NCI-H460 (cell line): ENCODE data around the gene UNC13C. TPM values are rescaled to one million over a fixed set of nuclear protein-coding genes. Genes with fewer than 3 reads are reported as not detected.

Experiments used
- DNase-seq: peaks from one replicate; pipeline ENCODE4 v3.0.0-alpha.2; 2016; ENCODE audit warnings: low read depth; ENCODE audit errors: extremely low read depth
- total RNA-seq: library from RNA; depleted of rRNA; stranded (reverse); fragments of >200 nt; shearing (Covaris generic); gene quantifications from 2 replicates; pipeline ENCODE4 v1.2.3, GENCODE V29; 2014

The UNC13C gene
- total RNA-seq, 1 experiment from 2014 or later: not detected

DNA sequence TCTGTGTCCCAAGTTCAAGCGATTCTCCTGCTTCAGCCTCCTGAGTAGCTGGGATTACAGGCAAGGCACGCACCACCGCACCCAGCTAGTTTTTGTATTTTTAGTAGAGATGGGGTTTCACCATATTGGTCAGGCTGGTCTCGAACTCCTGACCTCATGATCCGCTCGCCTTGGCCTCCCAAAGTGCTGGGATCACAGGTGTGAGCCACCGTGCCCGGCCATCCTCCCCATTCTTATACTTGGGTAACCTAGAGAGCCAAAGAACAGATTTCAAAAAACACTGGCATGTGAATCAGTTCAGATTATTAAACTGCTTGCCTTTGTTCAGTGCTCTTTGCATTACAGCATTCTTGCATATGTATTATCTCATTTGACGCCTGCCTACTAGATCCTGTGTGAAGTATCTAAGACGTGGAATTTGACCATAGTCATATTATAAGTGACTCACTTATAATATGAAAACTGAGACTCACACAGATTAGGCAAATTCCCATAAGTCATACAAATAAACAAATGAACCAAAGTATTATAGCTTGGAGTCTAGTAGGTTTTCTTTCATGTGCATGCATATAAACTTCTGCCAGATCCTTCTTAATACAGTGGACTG is 123.5 kb downstream of the UNC13C start:
- DNase-seq: peak; percentile 17

DNA sequence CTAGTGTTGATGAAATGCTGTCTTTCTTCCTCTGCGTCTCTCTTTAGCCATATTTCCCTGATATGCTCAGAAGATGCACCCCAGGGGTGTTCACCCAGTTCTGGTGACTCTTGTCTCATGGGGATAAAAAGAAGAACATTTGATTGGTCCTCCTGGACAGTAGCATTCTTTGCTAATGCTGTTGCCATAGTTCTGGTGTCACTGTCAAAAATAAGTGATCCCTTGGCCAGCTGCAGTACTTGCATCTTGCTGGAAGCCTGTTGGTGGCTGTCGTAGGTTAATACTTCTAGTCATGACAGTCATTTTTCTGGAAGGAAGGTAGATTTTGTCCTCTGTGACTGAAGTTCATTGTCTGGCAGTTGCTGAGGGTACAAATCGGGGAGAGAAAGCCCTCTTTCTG is 124.5 kb downstream of the UNC13C start:
- DNase-seq: no peak

DNA sequence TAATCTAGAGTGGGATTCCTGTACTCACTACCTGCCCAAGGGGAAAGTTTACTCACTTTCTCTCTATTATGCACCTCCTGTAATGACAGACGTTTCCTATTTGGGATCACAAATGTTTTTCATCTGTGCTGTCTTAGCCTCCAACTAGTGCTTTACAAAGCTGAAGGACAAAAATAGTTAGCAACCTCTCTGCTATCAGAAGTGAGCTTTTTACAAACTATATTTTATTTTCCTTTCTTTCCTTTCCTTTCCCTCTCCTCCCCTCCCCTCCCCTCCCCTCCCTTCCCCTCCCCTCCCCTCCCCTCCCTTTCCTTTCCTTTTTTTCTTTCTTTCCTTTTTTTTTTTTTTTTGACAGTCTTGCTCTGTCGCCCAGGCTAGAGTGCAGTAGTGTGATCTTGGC is 130.8 kb downstream of the UNC13C start:
- DNase-seq: no peak

GRCh38 chr15:54119051-54119450 is 140.8 kb downstream of the UNC13C start:
- DNase-seq: no peak

- no peak for DNase-seq
Observed at GRCh38 chr15:54120949-54121463, 142.8 kb downstream of the UNC13C start.

DNA sequence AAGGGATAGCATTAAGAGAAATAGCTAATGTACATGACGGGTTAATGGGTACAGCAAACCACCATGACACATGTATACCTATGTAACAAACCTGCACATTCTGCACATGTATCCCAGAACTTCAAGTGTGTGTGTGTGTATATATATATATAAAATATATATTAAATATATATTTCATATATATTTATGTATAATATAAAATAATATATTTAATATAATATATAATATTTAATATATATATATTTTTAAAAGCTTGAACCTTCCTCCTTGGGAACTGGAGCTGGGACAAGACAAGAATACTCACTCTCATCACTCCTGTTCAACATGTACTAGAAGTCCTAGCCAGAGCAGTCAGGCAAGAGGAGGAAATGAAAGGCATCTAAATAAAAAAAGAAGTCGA is 149.3 kb downstream of the UNC13C start:
- DNase-seq: no peak

DNA sequence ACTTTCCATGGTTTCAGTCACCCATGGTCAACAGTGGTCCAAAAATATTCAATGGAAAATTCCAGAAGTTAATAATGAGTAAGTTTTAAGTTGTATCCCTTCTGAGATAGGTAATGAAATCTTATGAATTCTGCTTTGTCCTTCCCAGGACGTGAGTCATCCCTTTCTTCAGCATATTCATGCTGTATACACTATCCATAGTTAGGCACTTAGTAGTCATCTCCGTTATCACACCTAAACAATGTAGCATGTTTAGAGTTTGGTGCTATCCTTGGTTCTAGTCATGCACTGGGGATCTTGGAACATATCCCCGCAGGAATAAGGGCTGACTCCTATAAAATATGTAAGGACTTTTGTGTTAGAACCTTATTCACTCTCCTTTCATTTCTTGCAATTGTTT is 153.2 kb downstream of the UNC13C start:
- DNase-seq: peak; percentile 30

DNA sequence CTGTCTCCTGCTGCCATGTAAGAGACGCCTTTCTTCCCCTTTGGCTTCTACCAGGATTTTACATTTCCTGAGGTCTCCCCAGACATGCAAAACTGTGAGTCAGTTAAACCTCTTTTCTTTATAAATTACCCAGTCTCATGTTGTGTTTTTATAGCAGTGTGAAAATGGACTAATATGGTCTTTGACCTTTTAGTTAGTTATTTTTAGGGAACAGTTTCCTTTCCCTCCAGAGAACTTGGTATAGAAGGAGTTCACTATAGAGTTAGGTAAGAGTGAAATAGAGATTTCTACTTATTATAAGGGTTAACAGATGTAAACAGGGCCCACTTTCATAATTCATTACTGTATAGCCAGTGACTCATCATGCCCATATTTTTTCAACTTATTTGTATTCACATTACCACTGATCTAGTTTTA is 170.9 kb downstream of the UNC13C start:
- DNase-seq: no peak

DNA sequence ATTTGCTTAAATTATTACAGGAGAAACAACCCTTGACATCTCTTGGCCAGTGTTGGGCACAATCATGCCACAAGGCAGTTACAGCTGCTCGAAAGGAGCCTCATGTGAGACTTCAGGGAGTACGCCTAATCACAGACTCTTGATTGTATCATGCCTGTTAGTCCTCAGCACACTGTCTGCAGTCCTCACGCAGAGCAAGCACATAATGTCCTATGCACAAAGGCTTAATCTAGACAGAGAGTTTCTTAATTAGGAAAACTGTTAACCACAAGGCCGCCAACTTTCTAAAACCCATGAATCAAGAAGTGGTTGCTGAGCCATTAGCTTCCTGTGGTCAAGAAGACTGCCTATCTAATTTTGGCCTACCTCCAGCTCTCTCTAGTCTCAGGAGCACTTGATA is 172.0 kb downstream of the UNC13C start:
- no peak for DNase-seq

DNA sequence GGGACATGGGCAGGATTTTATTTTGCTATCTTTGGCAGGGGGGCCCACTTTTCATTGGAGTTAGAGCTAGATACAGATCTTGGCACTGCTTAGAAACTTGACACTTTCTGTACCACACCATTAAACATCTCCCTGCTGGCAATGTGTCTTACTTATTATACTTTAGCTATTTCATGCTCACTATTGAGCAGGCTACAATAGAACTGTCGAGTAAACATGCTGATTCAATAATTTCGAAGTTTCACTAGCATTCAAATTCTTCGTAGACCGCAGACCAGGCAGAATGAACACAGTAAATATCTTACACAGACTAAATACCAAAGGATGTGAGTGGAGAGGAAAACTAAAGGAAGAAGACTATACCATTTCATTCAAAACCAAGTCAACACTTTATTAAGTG is 180.8 kb downstream of the UNC13C start:
- DNase-seq: no peak

DNA sequence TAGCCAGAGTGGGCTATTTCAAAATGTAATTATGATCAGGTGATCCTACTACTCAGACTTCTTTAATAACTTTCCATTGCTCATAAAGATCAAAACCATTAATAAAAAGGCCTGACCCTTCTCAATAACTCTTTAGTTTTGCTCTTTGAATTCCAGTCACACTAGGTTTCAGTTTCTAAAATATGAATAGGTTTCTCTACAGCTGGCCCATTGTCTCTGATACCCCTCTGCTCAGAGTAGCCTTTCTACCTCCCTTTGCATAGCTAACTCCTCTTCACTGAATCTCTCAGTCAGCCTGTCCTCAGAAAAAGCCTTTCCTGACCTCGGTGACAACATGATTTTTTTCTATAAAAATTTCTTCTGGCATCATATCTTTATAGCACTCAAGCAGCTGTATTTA is 209.1 kb downstream of the UNC13C start:
- no peak for DNase-seq

GRCh38 chr15:54197995-54198394 is 219.8 kb downstream of the UNC13C start:
- DNase-seq: no peak

DNA sequence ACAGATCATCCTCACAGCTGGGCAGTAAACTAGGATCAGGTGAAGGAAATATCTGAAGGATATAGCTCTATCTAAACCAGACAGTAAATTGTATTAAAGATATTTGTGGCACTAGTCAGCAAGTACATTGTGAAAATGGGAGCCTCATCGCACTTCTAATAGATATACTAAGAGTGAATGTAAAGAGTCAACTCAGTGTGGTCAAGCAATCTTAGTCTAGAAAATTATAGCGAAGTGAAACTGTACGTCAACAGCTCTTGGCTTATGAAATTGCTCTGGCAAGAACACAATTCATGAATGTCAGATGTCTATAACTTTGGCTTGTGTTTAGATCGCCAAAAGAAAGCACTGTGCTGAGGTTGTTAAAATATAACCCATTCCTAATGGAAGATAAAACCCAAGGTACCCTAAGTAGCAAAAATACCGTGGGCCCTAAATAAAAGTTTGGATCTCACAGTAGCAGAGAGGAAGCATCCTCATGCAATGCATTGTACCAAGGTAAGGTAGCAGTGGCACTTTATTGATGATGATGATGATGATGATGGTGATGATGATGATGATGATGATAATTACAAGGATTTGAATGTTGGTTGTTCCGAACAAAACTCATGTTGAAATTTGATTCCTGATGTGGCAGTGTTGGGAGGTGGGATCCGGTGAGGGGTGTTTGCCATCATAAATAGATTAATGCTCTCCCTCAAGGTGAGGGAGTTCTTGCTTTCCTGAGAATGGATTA is 228.5 kb downstream of the UNC13C start:
- no peak for DNase-seq

DNA sequence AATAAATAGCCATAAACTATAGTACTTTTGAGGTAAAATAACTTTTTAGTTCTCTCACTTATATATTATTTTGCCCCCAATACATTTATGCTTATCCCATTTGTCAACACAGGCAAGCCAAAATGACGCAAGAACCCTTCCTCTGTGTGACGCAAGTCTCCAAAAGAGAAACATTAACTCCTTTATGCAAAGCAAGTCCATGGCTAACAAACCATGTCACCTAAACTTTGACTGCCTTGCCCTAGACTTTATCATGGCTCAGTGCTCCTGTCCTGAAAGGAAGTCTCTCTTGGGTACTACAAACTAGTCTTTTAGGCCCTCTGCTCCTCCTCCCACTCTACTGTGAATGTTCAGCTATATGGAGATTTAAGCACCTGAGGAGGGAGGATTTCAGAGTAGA is 230.5 kb downstream of the UNC13C start:
- DNase-seq: no peak

- DNase-seq: no peak
Observed at GRCh38 chr15:54212635-54213034, 234.4 kb downstream of the UNC13C start.

DNA sequence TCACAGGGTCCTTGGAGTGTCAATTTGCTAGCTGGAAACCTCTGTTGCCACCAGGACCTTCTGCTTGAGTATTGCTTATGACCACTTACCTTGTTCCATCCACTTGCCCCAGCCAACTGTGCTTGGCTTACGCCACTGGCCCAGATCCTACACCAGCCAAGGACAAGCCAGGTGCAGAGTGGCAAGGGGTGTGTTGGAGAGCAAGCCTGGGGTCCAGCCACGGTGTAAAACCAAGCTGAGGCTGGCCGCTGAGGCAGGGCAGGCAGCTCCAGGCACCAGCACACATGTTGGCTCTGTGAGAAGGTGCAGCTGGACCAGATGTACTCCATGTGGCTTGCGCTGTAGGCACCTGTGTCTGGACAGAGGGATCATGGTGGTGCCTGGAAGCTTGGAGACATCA is 248.2 kb downstream of the UNC13C start:
- no peak for DNase-seq

- DNase-seq: no peak
Observed at GRCh38 chr15:54227569-54227968, 249.3 kb downstream of the UNC13C start.

DNA sequence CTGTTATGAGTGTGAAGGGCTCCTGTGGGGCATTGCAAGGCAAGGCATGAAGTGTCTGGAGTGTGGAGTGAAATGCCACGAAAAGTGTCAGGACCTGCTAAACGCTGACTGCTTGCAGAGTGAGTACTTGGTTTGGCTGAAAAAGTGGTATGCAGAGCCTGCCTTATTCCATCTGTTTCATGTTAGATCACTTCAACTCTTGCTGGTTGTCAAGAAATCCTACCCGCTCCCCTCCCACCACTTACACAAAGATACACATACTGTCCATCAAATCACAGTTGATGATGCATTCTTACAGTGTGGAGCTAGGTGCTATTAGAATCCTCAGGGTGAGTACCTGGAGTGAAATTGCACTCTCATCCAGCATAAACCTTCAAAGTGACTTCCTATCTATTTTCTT is 272.1 kb downstream of the UNC13C start:
- DNase-seq: no peak

DNA sequence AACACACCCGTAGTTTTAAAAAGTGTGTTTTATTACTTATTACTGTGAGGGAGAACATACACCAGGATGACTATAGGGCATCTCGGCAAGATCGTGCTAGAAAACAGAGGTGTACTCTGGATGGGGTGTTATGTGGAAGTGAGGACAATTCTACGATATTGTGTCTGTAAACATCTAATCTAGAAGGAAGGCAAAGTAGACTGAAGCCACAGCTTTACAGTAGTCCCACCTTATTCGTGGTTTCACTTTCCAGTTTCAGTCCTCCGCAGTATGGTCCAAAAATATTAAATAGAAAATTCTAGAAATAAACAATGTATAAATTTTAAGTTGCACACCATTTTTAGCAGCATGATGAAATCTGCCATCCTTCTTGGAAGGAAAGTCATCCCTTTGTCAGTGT is 277.9 kb downstream of the UNC13C start:
- DNase-seq: no peak

- no peak for DNase-seq
Observed at GRCh38 chr15:54273928-54274327, 295.7 kb downstream of the UNC13C start.

- DNase-seq: no peak
Observed at GRCh38 chr15:54277834-54278233, 299.6 kb downstream of the UNC13C start.

GRCh38 chr15:54280726-54281125 is 302.5 kb downstream of the UNC13C start:
- no peak for DNase-seq
